Measurements from ENCODE around the gene DRD4.

- TF ChIP-seq GATA2 (IDR thresholded peaks at IDR 0.05; ENCODE audit: low read depth, low read length) (no peak), GATA3 (IDR thresholded peaks at IDR 0.05; ENCODE audit: low read depth, low read length) (no peak)
Measured at GRCh38 chr11:665062-665703, 28.1 kb downstream of the DRD4 start.
